ENCODE measurements around the gene MAMLD1. TPM values are rescaled to one million over a fixed set of nuclear protein-coding genes. Genes with fewer than 3 reads are reported as not detected.

MAMLD1 gene
- total and polyA plus RNA-seq, 4 donors, result 0.59 to 1.1 (median 0.76) TPM

DNA sequence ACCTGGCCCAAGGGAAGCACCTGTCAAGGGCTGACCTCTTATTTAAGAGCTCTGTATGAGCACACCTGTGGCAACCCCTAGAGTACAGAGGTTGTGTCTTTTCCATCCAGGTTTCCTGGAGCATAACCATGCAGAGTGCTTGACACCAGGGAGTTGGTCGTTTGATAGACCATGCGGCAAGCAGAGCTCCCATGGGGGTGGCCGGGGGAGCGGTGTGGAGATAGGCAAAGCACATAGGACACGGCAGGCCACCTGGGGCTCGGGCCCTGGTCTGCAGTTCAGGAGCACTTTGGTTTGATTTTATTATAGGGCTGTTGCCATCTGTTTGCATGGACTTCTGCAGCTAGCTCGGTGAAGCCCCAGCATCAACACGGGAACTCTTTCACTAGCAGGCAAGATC, 110.3 kb downstream of the MAMLD1 start:
- H3K36me3 ChIP-seq (ENCODE audit: control insufficient read depth in 4 of 4, insufficient read depth in 3 of 4, low read depth in 1 of 4, low read length in 3 of 4), result peaks cover 0 to 3% (median 0%) of the 10 kb centered on the region in 4 donors
- TF ChIP-seq FOXA1 (IDR thresholded peaks at IDR 0.05) (no peak), YY1 (IDR thresholded peaks at IDR 0.05) (no peak), HNF4A (conservative IDR thresholded peaks at IDR 0.05) (no peak), REST (IDR thresholded peaks at IDR 0.05) (no peak), HNF4G (IDR thresholded peaks at IDR 0.05) (no peak), RAD21 (IDR thresholded peaks at IDR 0.05) (no peak), ATF3 (IDR thresholded peaks at IDR 0.05) (no peak), RXRA (IDR thresholded peaks at IDR 0.05) (no peak), NR2F2 (IDR thresholded peaks at IDR 0.05) (no peak), JUND (IDR thresholded peaks at IDR 0.05) (no peak), GABPA (IDR thresholded peaks at IDR 0.05 in 1 of 2, conservative IDR thresholded peaks at IDR 0.05 in 1 of 2) (no peak), MAX (IDR thresholded peaks at IDR 0.05) (no peak), FOXA2 (IDR thresholded peaks at IDR 0.05) (no peak)
- no peak overlapping the region for H3K27ac ChIP-seq (ENCODE audit: low read depth in 1 of 2, low read length in 2 of 2)
- H3K4me1 ChIP-seq (ENCODE audit: control insufficient read depth in 4 of 4, insufficient read depth in 4 of 4, low read length in 3 of 4), result no peaks in the 10 kb centered on the region
- H3K27me3 ChIP-seq (ENCODE audit: control insufficient read depth in 4 of 4, insufficient read depth in 4 of 4, low read length in 3 of 4), result peaks cover 0 to 2% (median 0%) of the 10 kb centered on the region in 4 donors
- H3K9ac ChIP-seq (ENCODE audit: low read depth in 1 of 2, low read length in 2 of 2), result no peak overlapping the region
- H3K9me3 ChIP-seq (ENCODE audit: control insufficient read depth in 4 of 4, low read length in 3 of 4), result no peaks in the 10 kb centered on the region
- 96% methylated on average over 8 of the region's 8 CpGs for WGBS
- no peak for DNase-seq (ENCODE audit: low spot score)
- no peak overlapping the region for H3K4me3 ChIP-seq (ENCODE audit: low read depth in 1 of 3, low read length in 3 of 3)

DNA sequence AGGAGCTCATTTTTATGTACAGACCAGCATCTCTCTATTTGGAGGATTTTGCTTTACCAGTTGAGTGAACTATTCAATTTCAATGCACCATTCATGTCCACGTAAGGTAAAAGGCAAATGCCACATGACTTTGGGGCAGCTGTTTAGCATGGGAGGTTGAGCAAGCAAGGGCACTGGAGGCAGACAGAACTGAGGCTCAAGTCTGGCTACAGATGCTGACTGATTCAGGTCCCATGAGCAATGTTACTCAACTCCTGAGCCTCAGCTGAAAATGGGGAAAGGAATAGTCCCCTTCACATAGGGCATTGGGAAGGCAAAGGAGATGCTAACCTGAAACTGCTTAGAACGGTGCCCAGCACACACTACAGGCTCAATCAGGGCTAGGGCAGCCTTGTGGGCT, 112.3 kb downstream of the MAMLD1 start:
- no peak for DNase-seq (ENCODE audit: low spot score)
- WGBS, result 93% methylated on average over 2 of the region's 2 CpGs
- no peak overlapping the region for H3K9ac ChIP-seq (ENCODE audit: low read depth in 1 of 2, low read length in 2 of 2)
- peaks cover 0 to 3% (median 0%) of the 10 kb centered on the region in 4 donors for H3K36me3 ChIP-seq (ENCODE audit: control insufficient read depth in 4 of 4, insufficient read depth in 3 of 4, low read depth in 1 of 4, low read length in 3 of 4)
- no peaks in the 10 kb centered on the region for H3K9me3 ChIP-seq (ENCODE audit: control insufficient read depth in 4 of 4, low read length in 3 of 4)
- H3K27me3 ChIP-seq (ENCODE audit: control insufficient read depth in 4 of 4, insufficient read depth in 4 of 4, low read length in 3 of 4), result peaks cover 0 to 2% (median 0%) of the 10 kb centered on the region in 4 donors
- TF ChIP-seq HNF4G (IDR thresholded peaks at IDR 0.05) (no peak), FOXA2 (IDR thresholded peaks at IDR 0.05) (no peak), TAF1 (conservative IDR thresholded peaks at IDR 0.05) (no peak), RXRA (IDR thresholded peaks at IDR 0.05) (no peak), EGR1 (IDR thresholded peaks at IDR 0.05; ENCODE audit: low read depth in 2 of 2) (no peak), SP1 (IDR thresholded peaks at IDR 0.05) (no peak), FOXA1 (IDR thresholded peaks at IDR 0.05) (no peak), CTCF (IDR thresholded peaks at IDR 0.05; ENCODE audit: low read depth, low read length, missing input control) (no peak), HNF4A (conservative IDR thresholded peaks at IDR 0.05) (no peak), JUND (IDR thresholded peaks at IDR 0.05) (no peak), ATF3 (IDR thresholded peaks at IDR 0.05) (no peak), RAD21 (IDR thresholded peaks at IDR 0.05) (no peak), YY1 (IDR thresholded peaks at IDR 0.05) (no peak)
- H3K4me3 ChIP-seq (ENCODE audit: low read depth in 1 of 3, low read length in 3 of 3), result no peak overlapping the region
- H3K27ac ChIP-seq (ENCODE audit: low read depth in 1 of 2, low read length in 2 of 2), result no peak overlapping the region
- no peaks in the 10 kb centered on the region for H3K4me1 ChIP-seq (ENCODE audit: control insufficient read depth in 4 of 4, insufficient read depth in 4 of 4, low read length in 3 of 4)
